GM13977 (cell line): ENCODE measurements around the gene RIPK4.

Experiments used
- DNase-seq: peaks from one replicate; pipeline ENCODE4 v3.0.0; 2012; ENCODE audit warnings: low spot score
- CTCF ChIP-seq: IDR thresholded peaks from 2 replicates; pipeline ENCODE4 v1.5.1; 2012; ENCODE audit warnings: mild to moderate bottlenecking, control low read depth; ENCODE audit not compliant: insufficient read depth; ENCODE audit errors: extremely low read depth, missing control alignments
- in situ Hi-C: fragments of 300-500 bp; cut with MboI; formaldehyde crosslinking; loops from one replicate; pipeline ENCODE4 v1.12.0; 2022; ENCODE audit warnings: low sequenced_read_pairs, low pct_unique_long_range_greater_than_20kb, mixed read lengths, inconsistent platforms; ENCODE audit not compliant: unreplicated experiment

Gene RIPK4

GRCh38 chr21:41713495-41714281 lies 53.2 kb downstream of the RIPK4 start:
- no peak for TF ChIP-seq CTCF
- in situ Hi-C loops: no loop called here
- DNase-seq: no peak

- in situ Hi-C loops: no loop called here
- DNase-seq: no peak
- TF ChIP-seq CTCF: no peak
These were observed 54.1 kb downstream of the RIPK4 start for GRCh38 chr21:41712730-41713129.

GRCh38 chr21:41712201-41712600 lies 54.7 kb downstream of the RIPK4 start:
- no peak for DNase-seq
- in situ Hi-C loops: no loop called here
- no peak for TF ChIP-seq CTCF

GRCh38 chr21:41711416-41712007 lies 55.3 kb downstream of the RIPK4 start:
- no peak for DNase-seq
- TF ChIP-seq CTCF: no peak
- in situ Hi-C loops: no loop called here

GRCh38 chr21:41710823-41711160 lies 56.1 kb downstream of the RIPK4 start:
- no peak for TF ChIP-seq CTCF
- no peak for DNase-seq

GRCh38 chr21:41709965-41710822 lies 56.7 kb downstream of the RIPK4 start:
- DNase-seq: no peak
- no peak for TF ChIP-seq CTCF
- in situ Hi-C loops: no loop called here

More at GRCh38 chr21:41710823-41711160, 56.1 kb downstream of the RIPK4 start:
- in situ Hi-C loops: no loop called here
